GM19463 (cell line): Measurements from ENCODE around the gene WDR37.
"Not testable (repeated sequence)": the region's sequence is repeated elsewhere in the genome, so short reads cannot be mapped to it uniquely, and the experiment has no call there.

Experiments used
- ATAC-seq: cut with Tn5 transposase; IDR thresholded peaks from one replicate; pipeline ENCODE4 v1.9.1; 2021; ENCODE audit warnings: mild to moderate bottlenecking, moderate library complexity; ENCODE audit not compliant: unreplicated experiment

WDR37 gene

GRCh38 chr10:1149793-1150637 is 93.8 kb downstream of the WDR37 start:
- no peak for ATAC-seq

- ATAC-seq = no peak
Observed at GRCh38 chr10:1150638-1150955, 94.4 kb downstream of the WDR37 start.

- peak; percentile 73 for ATAC-seq
Observed at GRCh38 chr10:1151076-1152033, 95.2 kb downstream of the WDR37 start.

GRCh38 chr10:1152386-1153250 is 96.4 kb downstream of the WDR37 start:
- no peak for ATAC-seq

GRCh38 chr10:1153251-1153763 is 97.1 kb downstream of the WDR37 start:
- no peak for ATAC-seq

GRCh38 chr10:1153805-1154351 is 97.7 kb downstream of the WDR37 start:
- ATAC-seq = no peak

GRCh38 chr10:1154531-1155295 is 98.5 kb downstream of the WDR37 start:
- ATAC-seq = no peak

- ATAC-seq = no peak
Observed at GRCh38 chr10:1155791-1156615, 99.8 kb downstream of the WDR37 start.

GRCh38 chr10:1156616-1156886 is 100.4 kb downstream of the WDR37 start:
- ATAC-seq = no peak

GRCh38 chr10:1156921-1157614 is 100.9 kb downstream of the WDR37 start:
- no peak for ATAC-seq

- ATAC-seq = no peak
Observed at GRCh38 chr10:1157615-1157933, 101.4 kb downstream of the WDR37 start.

GRCh38 chr10:1158066-1158465 is 101.9 kb downstream of the WDR37 start:
- no peak for ATAC-seq

- not testable (repeated sequence) for ATAC-seq
Observed at GRCh38 chr10:1158536-1158935, 102.4 kb downstream of the WDR37 start.

GRCh38 chr10:1159131-1160061 is 103.2 kb downstream of the WDR37 start:
- no peak for ATAC-seq

- ATAC-seq = no peak
Observed at GRCh38 chr10:1160561-1161314, 104.6 kb downstream of the WDR37 start.

- ATAC-seq = not testable (repeated sequence)
Observed at GRCh38 chr10:1161315-1161673, 105.1 kb downstream of the WDR37 start.
